HG02970 (cell line): ENCODE measurements around the gene ACTN3.
"Not testable (repeated sequence)": the region's sequence is repeated elsewhere in the genome, so short reads cannot be mapped to it uniquely, and the experiment has no call there.

ENCODE experiments used
- ATAC-seq: cut with Tn5 transposase; IDR thresholded peaks from one replicate; pipeline ENCODE4 v1.9.1; 2021; ENCODE audit warnings: mild to moderate bottlenecking, moderate library complexity, moderate number of reproducible peaks; ENCODE audit not compliant: unreplicated experiment, low FRiP score

ACTN3 gene

DNA sequence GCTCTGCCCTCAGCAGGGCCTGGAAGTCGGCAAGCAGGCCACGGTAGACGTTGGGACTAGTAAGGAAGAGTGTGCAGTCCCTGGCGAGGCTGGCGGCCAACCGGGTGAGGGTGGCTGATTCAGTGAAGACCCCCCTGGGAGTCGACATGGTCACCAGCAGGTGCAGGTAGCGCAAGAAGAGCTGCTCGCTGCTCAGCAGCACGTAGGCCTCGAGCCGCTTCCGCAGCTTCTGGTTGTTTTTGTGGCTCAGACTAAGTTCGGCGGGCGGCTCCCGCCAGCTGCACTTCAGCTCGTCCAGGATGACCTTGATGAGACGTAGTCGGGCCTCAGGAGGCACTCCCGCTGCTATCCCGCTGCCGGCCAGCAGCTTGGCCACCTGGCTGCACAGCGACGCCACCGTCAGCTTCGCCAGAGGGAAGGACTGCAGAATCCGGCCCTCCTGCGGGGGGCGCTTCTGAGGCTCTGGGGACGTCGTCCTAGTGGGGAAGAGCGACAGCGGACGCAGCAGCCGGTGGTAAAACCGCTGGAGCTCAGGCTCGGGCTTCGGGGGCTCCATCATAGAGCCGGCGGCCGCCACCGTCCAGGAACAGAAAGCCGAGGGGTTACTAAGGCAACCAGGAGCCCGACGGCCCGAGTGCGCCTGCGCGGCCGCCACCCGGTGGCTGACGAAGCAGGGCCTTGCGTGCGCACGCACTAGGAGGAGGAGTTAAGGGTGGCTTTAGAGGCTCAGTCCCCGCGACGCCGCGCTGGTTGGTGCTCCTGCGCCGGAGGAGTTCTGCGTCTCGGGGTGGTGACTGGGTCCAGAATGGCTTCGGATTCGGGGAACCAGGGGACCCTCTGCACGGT lies 46.0 kb downstream of the ACTN3 start, which contains the start of the genes CCDC87 and CCS:
TSS of gene CCDC87 (minus strand) at position 607 of the 846 bp plus-strand sequence. CDS start at position 559, 48 bp downstream.
TSS of gene CCS (plus strand) at position 729 of the 846 bp plus-strand sequence. CDS start at position 806, 77 bp downstream.
- ATAC-seq = peak; percentile 89

DNA sequence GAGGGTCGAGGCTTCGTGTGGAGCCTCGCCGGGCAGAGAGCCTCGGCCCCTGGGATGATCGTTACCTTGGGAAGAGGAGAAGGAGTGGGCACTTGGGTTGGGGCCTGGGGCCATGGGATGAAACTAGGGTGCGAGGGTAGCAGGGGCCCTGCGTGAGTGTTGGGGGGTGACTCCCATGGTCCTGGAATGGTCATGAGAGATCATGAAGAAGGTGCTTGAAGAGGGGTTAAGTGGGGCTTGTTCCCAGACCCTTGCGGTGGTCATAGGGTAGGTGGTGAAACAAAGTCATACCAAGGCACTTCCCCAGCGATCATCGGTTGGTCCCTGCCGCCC lies 46.6 kb downstream of the ACTN3 start:
- ATAC-seq = no peak

DNA sequence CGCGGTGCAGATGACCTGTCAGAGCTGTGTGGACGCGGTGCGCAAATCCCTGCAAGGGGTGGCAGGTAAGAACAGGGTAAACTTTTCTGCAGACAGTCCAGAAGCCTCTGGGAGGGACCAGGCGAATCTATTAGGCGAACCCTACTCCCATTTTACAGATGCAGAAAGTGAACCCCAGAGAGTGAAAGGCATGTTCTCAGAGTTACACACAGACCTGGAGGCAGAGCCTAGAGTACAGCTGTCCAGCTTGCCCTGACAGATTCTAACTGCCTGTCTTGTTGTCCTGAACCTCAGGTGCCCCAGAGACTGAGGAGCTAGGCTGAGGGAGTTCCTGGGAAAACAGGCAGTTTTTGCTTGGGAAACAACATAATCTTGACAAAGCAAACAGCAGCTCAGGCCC lies 46.9 kb downstream of the ACTN3 start:
- ATAC-seq = no peak

DNA sequence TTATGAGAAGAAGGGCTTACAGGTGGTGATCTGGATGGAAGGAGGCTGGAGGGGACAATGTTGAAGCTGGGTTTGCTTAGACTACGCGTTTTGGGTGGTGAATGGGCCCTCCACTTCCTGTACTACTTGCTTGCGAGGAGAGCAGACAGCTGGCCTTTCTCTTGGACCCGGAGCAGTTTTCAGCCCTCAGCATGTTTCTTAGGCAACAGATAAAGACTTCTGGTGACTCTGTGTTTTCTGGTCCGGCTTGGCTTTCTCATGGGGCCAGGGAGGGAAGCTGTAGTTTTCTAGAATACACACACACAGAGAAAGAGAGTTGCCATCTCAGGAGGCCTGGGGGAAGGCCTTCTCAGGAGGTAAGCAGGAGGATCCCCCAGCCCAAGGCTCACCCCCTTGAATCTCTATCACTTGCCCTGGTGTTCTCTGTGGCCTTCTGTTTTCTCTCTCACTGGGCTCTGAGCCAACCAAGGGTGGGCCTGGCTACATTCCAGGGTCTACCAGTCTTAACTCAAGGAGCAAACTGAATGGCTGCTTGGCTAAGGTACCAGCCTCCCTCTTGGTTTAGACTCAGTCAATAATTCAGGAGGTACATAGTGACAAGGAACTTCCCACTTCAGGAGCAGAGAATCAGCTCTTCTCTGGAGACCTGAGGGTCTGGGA lies 48.7 kb downstream of the ACTN3 start:
- no peak for ATAC-seq

DNA sequence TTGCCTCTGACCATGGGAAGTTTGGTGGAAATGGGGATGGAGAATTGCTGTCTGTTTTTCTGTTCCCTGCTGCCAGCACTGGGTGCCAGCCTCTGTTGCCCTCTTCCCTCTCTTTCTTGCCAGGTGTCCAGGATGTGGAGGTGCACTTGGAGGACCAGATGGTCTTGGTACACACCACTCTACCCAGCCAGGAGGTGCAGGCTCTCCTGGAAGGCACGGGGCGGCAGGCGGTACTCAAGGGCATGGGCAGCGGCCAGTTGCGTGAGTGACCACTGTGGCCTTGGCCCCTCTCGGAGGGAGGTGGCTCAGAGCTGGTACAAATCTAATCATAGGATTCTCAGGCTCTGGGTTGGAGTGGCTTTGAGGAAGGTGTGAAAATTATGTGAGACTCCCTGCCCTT lies 52.3 kb downstream of the ACTN3 start:
- no peak for ATAC-seq

DNA sequence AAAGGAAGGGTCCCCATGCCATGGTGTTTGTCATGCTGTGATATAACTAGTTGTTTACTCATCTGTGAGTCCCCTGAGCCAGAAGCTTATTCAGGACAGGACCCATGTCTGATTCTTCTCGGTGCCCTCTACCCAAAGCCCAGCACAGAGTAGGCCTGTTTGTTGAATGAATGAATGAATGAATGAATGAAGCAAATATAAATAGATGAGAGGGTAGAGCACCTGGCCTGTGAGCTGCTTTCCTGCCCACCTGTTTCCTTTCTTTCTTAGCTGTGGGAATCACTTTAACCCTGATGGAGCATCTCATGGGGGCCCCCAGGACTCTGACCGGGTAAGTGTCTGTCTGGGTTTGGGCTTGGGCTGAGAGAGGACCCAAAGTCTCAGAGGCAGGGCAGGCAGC lies 53.5 kb downstream of the ACTN3 start:
- no peak for ATAC-seq

DNA sequence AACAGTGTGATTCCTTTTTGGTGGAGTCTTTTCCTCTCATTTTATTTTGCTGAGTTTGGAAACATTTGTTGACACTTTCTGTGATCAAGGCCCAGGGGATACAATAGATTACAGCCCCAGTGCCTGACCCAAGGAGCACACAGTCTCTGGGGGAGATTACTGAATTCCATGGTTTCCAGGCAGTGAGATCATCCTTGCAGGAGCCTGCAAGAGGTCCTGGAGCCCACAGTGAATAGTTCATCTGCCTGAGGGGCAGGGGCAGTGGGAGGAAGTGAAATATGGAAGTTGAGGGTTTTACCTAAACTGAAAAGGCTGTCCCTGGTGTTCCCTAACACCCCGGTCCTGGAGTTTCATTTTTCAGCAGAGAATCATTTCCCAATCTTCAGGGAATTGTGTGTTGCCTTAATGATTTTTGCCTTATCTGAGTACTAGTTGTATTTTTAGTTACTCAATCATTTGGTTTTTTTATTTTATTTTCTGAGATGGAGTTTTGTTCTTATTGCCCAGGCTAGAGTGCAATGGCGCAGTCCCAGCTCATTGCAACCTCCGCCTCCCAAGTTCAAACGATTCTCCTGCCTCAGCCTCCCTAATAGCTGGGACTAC lies 54.0 kb downstream of the ACTN3 start:
- no peak for ATAC-seq

DNA sequence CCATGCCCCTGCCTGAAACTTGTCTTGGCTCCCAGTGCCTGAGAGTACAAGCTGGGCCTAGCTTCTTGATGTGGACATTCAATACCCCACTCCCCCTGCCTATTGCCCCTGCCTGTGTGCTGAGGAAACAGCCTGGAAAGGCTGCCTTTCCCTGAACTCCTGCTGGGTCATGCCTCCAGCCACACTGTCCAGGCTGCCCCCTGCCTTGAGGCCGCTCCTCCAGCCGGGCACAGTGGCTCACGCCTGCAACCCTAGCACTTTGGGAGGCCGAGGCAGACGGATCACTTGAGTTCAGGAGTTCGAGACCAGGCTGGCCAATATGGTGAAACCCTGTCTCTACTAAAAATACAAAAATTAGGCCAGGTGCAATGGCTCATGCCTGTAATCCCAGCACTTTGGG lies 56.4 kb downstream of the ACTN3 start:
- no peak for ATAC-seq

DNA sequence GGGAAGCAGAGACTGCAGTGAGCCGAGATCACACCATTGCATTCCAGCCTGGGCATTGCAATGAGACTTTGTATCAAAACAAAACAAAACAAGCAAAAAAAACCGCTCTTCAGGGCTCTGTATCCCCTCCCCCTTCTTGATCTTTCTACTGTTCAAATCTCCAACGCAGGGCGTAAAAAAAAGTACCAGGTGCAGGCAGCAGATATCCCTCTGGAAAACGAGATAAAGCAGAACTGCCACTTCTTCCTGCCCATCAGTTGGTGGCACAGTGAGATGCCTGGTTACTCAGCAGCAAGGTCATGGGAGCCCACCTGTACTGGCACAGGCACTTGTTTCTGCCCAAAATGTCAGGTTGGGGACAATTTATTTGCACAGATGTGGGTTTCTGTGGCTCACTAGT lies 57.5 kb downstream of the ACTN3 start:
- ATAC-seq = no peak

DNA sequence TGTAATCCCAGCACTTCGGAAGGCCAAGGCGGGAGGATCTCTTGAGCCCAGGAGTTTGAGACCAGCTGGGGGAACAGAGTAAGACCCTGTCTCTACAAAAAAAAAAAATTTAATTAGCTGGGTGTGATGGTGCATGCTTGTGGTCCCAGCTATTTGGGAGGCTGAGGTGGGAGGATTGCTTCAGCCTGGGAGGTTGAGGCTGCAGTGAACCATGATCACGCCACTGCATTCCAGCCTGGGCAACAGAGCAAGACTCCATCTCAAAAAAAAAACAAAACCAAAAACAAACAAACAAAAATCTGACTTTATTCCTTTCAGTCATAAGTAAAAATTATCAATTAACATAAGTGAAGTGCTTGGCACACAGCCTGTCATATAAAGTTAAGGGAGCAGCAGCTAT lies 59.9 kb downstream of the ACTN3 start:
- ATAC-seq = not testable (repeated sequence)

DNA sequence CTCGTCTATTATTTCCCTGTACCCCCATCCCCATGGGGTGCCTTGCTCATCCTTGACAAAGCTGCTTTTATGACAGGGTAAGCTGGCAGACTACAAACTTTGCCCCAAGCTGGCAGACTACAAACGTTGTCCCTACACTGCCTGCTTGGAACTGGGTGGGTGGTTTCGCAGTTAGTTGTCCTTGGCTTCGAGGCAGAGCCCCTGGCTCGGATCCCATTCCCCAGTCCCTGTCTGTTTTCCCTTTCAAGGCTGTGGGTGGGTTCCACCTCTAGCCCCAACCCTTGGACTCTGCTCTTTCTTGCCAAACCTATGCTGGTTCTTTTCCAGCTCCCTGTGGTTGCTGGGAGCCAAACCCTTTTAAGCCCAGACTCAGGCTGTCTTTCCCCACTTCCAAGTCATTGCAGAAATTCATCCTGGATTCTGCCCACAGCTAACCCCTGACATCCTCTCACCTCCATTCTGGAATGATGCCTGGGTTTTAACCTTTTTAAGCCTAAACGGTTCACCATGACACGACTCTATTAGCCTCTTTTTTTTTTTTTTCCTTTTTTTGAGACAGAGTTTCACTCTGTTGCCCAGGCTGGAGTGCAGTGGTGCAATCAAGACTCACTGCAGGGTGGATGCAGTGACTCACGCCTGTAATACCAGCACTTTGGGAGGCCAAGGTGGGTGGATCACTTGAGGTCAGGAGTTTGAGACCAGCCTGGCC lies 60.6 kb downstream of the ACTN3 start:
- no peak for ATAC-seq

DNA sequence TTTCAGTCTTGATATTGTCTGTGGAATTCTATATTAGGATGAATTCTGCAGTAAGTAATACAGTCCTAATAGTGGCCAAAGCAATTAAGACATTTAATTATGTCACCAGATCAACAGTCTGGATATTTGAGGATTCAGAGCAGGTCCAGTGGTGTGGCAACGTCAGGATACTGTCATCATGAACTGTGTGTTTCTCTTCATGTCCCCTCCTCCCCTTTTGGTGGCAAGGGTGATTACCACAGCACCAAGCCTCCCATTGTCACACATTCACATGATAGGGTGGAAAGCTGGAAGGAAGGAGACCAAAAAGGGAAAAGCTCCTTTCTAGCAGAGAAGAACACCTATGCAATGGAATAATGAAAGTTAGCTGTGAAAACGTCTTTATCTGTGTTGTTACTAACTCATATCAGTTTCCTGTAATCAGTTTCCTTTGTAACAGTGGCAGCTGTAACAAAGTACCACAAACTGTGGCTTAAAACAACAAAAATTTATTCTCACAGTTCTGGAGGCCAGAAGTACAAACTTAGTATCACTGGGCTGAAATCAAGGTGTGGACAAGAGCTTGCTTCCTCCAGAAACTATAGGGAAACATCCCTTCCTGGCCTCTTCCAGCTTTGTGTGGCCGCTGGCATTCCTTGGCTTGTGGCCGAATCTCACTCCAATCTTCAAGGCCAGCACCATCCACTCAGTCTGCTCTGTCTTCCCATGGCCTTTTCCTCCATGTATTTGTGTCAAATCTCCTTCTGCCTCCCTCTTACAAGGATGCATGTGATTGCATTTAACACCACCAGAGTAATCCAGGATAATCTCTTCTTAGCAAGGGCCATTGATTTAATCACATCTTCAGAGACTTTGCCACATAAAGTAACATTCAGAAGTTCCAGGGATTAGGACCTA lies 63.3 kb downstream of the ACTN3 start:
- ATAC-seq = no peak

DNA sequence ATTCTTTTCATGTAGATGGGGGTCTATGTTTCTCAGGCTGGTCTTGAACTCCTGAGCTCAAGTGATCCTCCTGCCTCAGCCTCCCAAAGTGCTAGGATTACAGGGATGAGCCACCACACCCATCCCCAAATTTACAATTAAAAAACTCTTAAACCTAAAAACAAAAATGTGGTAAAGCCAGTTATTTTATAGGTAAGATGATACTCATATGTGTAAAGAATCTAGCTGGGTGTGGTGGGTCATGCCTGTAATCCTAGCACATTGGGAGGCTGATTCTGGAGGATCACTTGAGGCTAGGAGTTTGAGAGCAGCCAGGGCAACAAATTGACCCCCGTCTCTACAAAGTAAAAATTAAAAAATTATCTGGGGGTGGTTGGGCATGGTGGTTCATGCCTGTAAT lies 65.8 kb downstream of the ACTN3 start:
- no peak for ATAC-seq
